K562 (cell line): ENCODE results near the gene TBL1XR1. TPM values are rescaled to one million over a fixed set of nuclear protein-coding genes. Genes with fewer than 3 reads are reported as not detected.

Experiments used
- BCOR ChIP-seq: fragments of 450-650 bp; IDR thresholded peaks from 2 replicates; pipeline ENCODE4 v1.6.1; 2016
- CEBPB ChIP-seq: fragments of 450-650 bp; IDR thresholded peaks from 2 replicates; pipeline ENCODE4 v1.6.1; 2016; ENCODE audit warnings: missing genetic modification characterization, missing compliant biosample characterization
- HDAC6 ChIP-seq: IDR thresholded peaks from 2 replicates; pipeline ENCODE4 v1.6.1; 2012; ENCODE audit warnings: low read depth, mild to moderate bottlenecking, control low read depth, inconsistent platforms, low read length, moderate library complexity
- HOXB6 ChIP-seq: fragments of 250-450 bp; sonication (Bioruptor Pico); IDR thresholded peaks from 2 replicates; pipeline ENCODE4 v1.5.1; 2022; ENCODE audit warnings: mild to moderate bottlenecking, borderline replicate concordance
- RUNX1 ChIP-seq: sonication (generic); IDR thresholded peaks from 2 replicates; pipeline ENCODE4 v1.6.1; 2016; ENCODE audit warnings: antibody characterized with exemption, low read depth
- XRCC4 ChIP-seq: IDR thresholded peaks from one replicate; pipeline ENCODE4 v1.6.1; 2011; ENCODE audit not compliant: insufficient read depth, insufficient read length; ENCODE audit errors: extremely low read depth
- ZNF3 ChIP-seq: fragments of 250-450 bp; sonication (Bioruptor Pico); IDR thresholded peaks from 2 replicates; pipeline ENCODE4 v1.5.0; 2021; ENCODE audit warnings: mild to moderate bottlenecking, moderate library complexity
- polyA plus RNA-seq, 8 experiments: library from polyadenylated mRNA; depleted of rRNA in 4 of 8; stranded (reverse) in 5 of 8; unstranded in 3 of 8; fragments of >200 nt; fragmentation: Nextera tagmentation in 2 of 8; fragmentation: Illumina TruSeq in 1 of 8; extraction: Ambion mirVana in 2 of 8; extraction: Trizol in 1 of 8; gene quantifications; 2 replicates each; pipeline versions ENCODE4 v1.2.1 to v1.2.3, GENCODE V29; 2011 to 2014; ENCODE audit warnings: inconsistent platforms in 1 of 8, missing spikeins in 1 of 8
- total RNA-seq, 7 experiments: library from RNA; depleted of rRNA in 6 of 7; stranded (reverse); fragments of >200 nt in 6 of 7; fragmentation: Illumina TruSeq in 2 of 7; extraction: Trizol in 2 of 7; gene quantifications; 2 replicates each; pipeline versions ENCODE4 v1.2.1 to v1.2.3, GENCODE V29; 2011 to 2021; ENCODE audit warnings: low replicate concordance in 1 of 7
- TF ChIP-seq, protein P1 (sequence below): fragments of 450-650 bp; IDR thresholded peaks from 2 replicates; pipeline ENCODE4 v1.6.1; 2016; ENCODE audit warnings: mild to moderate bottlenecking, moderate library complexity
- TF ChIP-seq, protein P2 (sequence below): fragments of 200-400 bp; formaldehyde crosslinking; IDR thresholded peaks from 2 replicates; pipeline ENCODE4 v1.6.1; 2017; ENCODE audit warnings: mild to moderate bottlenecking, low read depth, low read length, moderate library complexity
- TF ChIP-seq, protein P3 (sequence below): sonication (generic); IDR thresholded peaks from 2 replicates; pipeline ENCODE4 v1.6.1; 2016

Gene TBL1XR1
- total and polyA plus RNA-seq, 9 of the 15 experiments (the other 6 are each of a cell fraction or from before 2014, with no cell fraction given): 19.6 to 171 (median 83.3) TPM

DNA sequence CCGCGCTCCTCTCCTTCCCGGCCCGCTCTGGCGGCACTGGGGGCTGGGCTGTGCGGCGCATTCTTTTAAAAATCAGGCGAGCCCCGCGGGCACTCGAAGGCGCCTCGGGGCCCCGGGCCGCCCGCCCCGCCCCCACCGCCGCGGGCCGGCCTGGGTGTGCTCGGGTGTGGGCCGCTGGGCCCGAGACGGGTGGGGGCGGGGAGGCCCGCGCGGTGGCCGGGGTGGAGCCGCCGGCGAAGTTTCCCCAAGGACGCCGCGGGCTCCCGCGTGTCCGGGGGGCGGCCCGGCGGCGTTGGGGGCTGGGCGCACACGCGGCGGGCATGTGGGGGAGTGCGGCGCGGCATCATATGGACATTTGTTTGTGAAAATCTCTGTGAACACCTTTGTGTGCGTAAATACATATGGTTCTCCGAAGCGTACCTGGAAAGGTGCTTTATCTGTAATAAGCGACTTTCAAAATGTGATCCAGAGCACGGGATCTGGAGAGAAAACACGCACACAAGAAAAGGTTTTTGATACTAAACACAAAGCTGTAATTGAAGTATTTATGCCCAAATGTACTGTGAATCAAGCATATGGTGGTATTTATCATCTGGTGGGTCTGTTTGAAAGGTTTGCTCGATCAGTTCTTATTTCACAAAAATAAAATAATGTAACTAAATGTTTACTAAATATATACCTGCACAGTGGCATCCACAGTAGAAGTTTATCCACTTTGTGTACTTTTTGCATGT lies 612 bp upstream of the TBL1XR1 start (continued):
- TF ChIP-seq, protein P1, sequence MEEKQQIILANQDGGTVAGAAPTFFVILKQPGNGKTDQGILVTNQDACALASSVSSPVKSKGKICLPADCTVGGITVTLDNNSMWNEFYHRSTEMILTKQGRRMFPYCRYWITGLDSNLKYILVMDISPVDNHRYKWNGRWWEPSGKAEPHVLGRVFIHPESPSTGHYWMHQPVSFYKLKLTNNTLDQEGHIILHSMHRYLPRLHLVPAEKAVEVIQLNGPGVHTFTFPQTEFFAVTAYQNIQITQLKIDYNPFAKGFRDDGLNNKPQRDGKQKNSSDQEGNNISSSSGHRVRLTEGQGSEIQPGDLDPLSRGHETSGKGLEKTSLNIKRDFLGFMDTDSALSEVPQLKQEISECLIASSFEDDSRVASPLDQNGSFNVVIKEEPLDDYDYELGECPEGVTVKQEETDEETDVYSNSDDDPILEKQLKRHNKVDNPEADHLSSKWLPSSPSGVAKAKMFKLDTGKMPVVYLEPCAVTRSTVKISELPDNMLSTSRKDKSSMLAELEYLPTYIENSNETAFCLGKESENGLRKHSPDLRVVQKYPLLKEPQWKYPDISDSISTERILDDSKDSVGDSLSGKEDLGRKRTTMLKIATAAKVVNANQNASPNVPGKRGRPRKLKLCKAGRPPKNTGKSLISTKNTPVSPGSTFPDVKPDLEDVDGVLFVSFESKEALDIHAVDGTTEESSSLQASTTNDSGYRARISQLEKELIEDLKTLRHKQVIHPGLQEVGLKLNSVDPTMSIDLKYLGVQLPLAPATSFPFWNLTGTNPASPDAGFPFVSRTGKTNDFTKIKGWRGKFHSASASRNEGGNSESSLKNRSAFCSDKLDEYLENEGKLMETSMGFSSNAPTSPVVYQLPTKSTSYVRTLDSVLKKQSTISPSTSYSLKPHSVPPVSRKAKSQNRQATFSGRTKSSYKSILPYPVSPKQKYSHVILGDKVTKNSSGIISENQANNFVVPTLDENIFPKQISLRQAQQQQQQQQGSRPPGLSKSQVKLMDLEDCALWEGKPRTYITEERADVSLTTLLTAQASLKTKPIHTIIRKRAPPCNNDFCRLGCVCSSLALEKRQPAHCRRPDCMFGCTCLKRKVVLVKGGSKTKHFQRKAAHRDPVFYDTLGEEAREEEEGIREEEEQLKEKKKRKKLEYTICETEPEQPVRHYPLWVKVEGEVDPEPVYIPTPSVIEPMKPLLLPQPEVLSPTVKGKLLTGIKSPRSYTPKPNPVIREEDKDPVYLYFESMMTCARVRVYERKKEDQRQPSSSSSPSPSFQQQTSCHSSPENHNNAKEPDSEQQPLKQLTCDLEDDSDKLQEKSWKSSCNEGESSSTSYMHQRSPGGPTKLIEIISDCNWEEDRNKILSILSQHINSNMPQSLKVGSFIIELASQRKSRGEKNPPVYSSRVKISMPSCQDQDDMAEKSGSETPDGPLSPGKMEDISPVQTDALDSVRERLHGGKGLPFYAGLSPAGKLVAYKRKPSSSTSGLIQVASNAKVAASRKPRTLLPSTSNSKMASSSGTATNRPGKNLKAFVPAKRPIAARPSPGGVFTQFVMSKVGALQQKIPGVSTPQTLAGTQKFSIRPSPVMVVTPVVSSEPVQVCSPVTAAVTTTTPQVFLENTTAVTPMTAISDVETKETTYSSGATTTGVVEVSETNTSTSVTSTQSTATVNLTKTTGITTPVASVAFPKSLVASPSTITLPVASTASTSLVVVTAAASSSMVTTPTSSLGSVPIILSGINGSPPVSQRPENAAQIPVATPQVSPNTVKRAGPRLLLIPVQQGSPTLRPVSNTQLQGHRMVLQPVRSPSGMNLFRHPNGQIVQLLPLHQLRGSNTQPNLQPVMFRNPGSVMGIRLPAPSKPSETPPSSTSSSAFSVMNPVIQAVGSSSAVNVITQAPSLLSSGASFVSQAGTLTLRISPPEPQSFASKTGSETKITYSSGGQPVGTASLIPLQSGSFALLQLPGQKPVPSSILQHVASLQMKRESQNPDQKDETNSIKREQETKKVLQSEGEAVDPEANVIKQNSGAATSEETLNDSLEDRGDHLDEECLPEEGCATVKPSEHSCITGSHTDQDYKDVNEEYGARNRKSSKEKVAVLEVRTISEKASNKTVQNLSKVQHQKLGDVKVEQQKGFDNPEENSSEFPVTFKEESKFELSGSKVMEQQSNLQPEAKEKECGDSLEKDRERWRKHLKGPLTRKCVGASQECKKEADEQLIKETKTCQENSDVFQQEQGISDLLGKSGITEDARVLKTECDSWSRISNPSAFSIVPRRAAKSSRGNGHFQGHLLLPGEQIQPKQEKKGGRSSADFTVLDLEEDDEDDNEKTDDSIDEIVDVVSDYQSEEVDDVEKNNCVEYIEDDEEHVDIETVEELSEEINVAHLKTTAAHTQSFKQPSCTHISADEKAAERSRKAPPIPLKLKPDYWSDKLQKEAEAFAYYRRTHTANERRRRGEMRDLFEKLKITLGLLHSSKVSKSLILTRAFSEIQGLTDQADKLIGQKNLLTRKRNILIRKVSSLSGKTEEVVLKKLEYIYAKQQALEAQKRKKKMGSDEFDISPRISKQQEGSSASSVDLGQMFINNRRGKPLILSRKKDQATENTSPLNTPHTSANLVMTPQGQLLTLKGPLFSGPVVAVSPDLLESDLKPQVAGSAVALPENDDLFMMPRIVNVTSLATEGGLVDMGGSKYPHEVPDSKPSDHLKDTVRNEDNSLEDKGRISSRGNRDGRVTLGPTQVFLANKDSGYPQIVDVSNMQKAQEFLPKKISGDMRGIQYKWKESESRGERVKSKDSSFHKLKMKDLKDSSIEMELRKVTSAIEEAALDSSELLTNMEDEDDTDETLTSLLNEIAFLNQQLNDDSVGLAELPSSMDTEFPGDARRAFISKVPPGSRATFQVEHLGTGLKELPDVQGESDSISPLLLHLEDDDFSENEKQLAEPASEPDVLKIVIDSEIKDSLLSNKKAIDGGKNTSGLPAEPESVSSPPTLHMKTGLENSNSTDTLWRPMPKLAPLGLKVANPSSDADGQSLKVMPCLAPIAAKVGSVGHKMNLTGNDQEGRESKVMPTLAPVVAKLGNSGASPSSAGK: peak; percentile 76
- TF ChIP-seq, protein P2, sequence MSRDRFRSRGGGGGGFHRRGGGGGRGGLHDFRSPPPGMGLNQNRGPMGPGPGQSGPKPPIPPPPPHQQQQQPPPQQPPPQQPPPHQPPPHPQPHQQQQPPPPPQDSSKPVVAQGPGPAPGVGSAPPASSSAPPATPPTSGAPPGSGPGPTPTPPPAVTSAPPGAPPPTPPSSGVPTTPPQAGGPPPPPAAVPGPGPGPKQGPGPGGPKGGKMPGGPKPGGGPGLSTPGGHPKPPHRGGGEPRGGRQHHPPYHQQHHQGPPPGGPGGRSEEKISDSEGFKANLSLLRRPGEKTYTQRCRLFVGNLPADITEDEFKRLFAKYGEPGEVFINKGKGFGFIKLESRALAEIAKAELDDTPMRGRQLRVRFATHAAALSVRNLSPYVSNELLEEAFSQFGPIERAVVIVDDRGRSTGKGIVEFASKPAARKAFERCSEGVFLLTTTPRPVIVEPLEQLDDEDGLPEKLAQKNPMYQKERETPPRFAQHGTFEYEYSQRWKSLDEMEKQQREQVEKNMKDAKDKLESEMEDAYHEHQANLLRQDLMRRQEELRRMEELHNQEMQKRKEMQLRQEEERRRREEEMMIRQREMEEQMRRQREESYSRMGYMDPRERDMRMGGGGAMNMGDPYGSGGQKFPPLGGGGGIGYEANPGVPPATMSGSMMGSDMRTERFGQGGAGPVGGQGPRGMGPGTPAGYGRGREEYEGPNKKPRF: no peak
- no peak for TF ChIP-seq CEBPB (tag)
- TF ChIP-seq HDAC6: no peak
- no peak for TF ChIP-seq ZNF3 (CRISPR knock-in tag)
- no peak for TF ChIP-seq XRCC4
- TF ChIP-seq HOXB6 (CRISPR knock-in tag): no peak
- no peak for TF ChIP-seq RUNX1
- TF ChIP-seq BCOR: no peak
- TF ChIP-seq, protein P3, sequence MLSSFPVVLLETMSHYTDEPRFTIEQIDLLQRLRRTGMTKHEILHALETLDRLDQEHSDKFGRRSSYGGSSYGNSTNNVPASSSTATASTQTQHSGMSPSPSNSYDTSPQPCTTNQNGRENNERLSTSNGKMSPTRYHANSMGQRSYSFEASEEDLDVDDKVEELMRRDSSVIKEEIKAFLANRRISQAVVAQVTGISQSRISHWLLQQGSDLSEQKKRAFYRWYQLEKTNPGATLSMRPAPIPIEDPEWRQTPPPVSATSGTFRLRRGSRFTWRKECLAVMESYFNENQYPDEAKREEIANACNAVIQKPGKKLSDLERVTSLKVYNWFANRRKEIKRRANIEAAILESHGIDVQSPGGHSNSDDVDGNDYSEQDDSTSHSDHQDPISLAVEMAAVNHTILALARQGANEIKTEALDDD: no peak
